Measurements from ENCODE around the gene PARD3B.
A peak's percentile ranks its signal among the peaks of the same experiment; 100 is the strongest.

Gene PARD3B

GRCh38 chr2:205078762-205079161 is 533.5 kb downstream of the PARD3B start:
- no peak for DNase-seq

- DNase-seq, result no peak
These were observed 533.9 kb downstream of the PARD3B start for GRCh38 chr2:205079173-205079572.

GRCh38 chr2:205086662-205087061 is 541.4 kb downstream of the PARD3B start:
- no peak for DNase-seq

GRCh38 chr2:205087862-205088261 is 542.6 kb downstream of the PARD3B start:
- DNase-seq, result no peak

GRCh38 chr2:205089958-205090357 is 544.7 kb downstream of the PARD3B start:
- DNase-seq, result no peak

GRCh38 chr2:205091411-205091810 is 546.1 kb downstream of the PARD3B start:
- no peak for DNase-seq

GRCh38 chr2:205094031-205094430 is 548.8 kb downstream of the PARD3B start:
- DNase-seq, result no peak

GRCh38 chr2:205103699-205104098 is 558.4 kb downstream of the PARD3B start:
- DNase-seq, result no peak

GRCh38 chr2:205107810-205108209 is 562.5 kb downstream of the PARD3B start:
- no peak for DNase-seq

GRCh38 chr2:205115511-205115910 is 570.2 kb downstream of the PARD3B start:
- DNase-seq, result peak; percentile 15

- DNase-seq, result no peak
These were observed 571.9 kb downstream of the PARD3B start for GRCh38 chr2:205117125-205117524.

GRCh38 chr2:205119136-205119535 is 573.9 kb downstream of the PARD3B start:
- DNase-seq, result no peak

- DNase-seq, result no peak
These were observed 583.5 kb downstream of the PARD3B start for GRCh38 chr2:205128726-205129125.

- DNase-seq, result no peak
These were observed 584.3 kb downstream of the PARD3B start for GRCh38 chr2:205129531-205129930.

GRCh38 chr2:205130111-205130829 is 585.0 kb downstream of the PARD3B start:
- peak; percentile 3 for DNase-seq

GRCh38 chr2:205133544-205133943 is 588.3 kb downstream of the PARD3B start:
- peak; percentile 1 for DNase-seq

- no peak for DNase-seq
These were observed 593.5 kb downstream of the PARD3B start for GRCh38 chr2:205138735-205139134.

- no peak for DNase-seq
These were observed 594.7 kb downstream of the PARD3B start for GRCh38 chr2:205139822-205140463.

- no peak for DNase-seq
These were observed 596.1 kb downstream of the PARD3B start for GRCh38 chr2:205141381-205141780.

- DNase-seq, result no peak
These were observed 600.6 kb downstream of the PARD3B start for GRCh38 chr2:205145888-205146287.

GRCh38 chr2:205148755-205149154 is 603.5 kb downstream of the PARD3B start:
- peak; percentile 17 for DNase-seq

GRCh38 chr2:205156457-205156856 is 611.2 kb downstream of the PARD3B start:
- no peak for DNase-seq

GRCh38 chr2:205158404-205158803 is 613.1 kb downstream of the PARD3B start:
- DNase-seq, result no peak

- DNase-seq, result no peak
These were observed 616.0 kb downstream of the PARD3B start for GRCh38 chr2:205161156-205161839.
